ENCODE data around the gene HOXA3.

Gene HOXA3

GRCh38 chr7:27125986-27126394 lies 26.4 kb downstream of the HOXA3 start:
- no peak overlapping the region for H3K4me3 ChIP-seq (ENCODE audit: control insufficient read depth, low read depth, low read length)
- DNase-seq (ENCODE audit: low read depth) = no peak
- TF ChIP-seq, protein P1, sequence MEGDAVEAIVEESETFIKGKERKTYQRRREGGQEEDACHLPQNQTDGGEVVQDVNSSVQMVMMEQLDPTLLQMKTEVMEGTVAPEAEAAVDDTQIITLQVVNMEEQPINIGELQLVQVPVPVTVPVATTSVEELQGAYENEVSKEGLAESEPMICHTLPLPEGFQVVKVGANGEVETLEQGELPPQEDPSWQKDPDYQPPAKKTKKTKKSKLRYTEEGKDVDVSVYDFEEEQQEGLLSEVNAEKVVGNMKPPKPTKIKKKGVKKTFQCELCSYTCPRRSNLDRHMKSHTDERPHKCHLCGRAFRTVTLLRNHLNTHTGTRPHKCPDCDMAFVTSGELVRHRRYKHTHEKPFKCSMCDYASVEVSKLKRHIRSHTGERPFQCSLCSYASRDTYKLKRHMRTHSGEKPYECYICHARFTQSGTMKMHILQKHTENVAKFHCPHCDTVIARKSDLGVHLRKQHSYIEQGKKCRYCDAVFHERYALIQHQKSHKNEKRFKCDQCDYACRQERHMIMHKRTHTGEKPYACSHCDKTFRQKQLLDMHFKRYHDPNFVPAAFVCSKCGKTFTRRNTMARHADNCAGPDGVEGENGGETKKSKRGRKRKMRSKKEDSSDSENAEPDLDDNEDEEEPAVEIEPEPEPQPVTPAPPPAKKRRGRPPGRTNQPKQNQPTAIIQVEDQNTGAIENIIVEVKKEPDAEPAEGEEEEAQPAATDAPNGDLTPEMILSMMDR (conservative IDR thresholded peaks at IDR 0.05; ENCODE audit: control insufficient read depth, insufficient read depth, low read depth, low read length) = no peak

DNA sequence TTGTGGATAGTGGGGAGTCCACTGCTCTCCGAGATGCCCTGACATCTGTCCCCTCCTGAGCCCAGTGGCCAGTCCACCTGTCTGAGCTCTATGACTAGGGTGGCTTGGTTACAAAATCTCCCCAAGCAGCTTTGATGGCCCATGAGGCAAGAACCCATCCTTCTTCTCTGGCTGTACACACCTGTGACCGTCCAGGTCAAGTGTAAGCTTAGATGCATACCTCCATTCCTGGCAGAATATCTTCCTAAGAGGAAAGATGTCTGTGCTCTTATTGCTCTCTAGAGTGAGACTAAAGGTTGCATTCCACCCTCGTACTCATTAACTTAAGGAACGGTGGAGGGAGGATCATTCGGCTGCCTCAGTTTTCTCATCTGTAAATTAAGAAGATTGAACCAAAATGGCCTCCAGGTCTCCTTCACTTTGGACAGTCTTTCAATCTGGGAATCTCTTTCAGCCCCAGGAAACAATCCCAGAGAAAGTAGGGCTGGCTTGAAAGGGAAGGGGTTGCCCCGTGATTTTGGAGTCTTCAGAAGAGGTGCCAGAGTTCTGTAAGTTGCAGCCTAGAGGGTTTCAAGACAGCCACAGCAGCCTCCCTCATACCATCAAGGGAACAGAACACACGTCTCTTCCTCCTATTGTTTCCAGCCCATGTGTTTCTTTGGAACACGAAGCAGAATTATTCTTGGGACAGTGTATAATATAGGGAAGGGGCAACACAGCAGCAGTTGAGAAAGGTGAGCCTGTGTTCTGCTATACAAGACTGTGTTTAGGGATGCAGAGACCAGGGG lies 27.3 kb downstream of the HOXA3 start:
- DNase-seq (ENCODE audit: low read depth) = no peak
- H3K4me3 ChIP-seq (ENCODE audit: control insufficient read depth, low read depth, low read length) = no peak overlapping the region
- TF ChIP-seq, protein P1 (conservative IDR thresholded peaks at IDR 0.05; ENCODE audit: control insufficient read depth, insufficient read depth, low read depth, low read length) = no peak

GRCh38 chr7:27124096-27124901 lies 28.1 kb downstream of the HOXA3 start:
- TF ChIP-seq, protein P1 (conservative IDR thresholded peaks at IDR 0.05; ENCODE audit: control insufficient read depth, insufficient read depth, low read depth, low read length) = no peak
- peak; percentile 91 for DNase-seq (ENCODE audit: low read depth)
- H3K4me3 ChIP-seq (ENCODE audit: control insufficient read depth, low read depth, low read length) = no peak overlapping the region

DNA sequence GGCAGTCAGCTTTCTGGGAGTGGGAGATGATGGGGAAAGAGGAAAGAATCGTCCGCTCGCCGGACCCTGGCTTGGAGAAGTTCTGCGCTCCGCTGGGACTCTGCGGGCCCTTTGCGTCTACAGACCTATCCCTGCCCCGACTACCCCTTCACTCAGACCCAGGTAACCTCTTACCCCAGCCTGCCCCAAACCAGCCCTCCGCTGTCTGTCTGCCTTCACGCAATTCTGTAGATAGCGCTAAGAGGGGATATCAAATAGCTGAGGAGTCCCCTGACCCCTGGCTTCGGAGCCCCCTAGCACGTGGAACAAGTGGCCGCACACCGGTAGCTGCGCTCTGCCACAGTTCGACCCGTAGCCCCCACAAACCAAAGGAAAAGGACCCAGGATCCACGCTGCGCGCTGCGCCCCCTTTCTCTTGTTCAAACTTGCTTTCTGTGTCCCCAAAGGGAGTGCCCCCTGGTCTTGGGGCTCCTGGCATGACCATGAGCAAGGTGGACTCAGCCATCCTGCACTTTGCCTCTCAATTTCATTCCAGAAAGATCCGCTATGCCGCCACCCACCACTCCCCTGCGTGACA lies 28.8 kb downstream of the HOXA3 start:
- TF ChIP-seq, protein P1 (conservative IDR thresholded peaks at IDR 0.05; ENCODE audit: control insufficient read depth, insufficient read depth, low read depth, low read length) = no peak
- DNase-seq (ENCODE audit: low read depth) = no peak
- H3K4me3 ChIP-seq (ENCODE audit: control insufficient read depth, low read depth, low read length) = no peak overlapping the region

- H3K4me3 ChIP-seq (ENCODE audit: control insufficient read depth, low read depth, low read length) = no peak overlapping the region
- no peak for DNase-seq (ENCODE audit: low read depth)
- TF ChIP-seq, protein P1 (conservative IDR thresholded peaks at IDR 0.05; ENCODE audit: control insufficient read depth, insufficient read depth, low read depth, low read length) = no peak
Observed at GRCh38 chr7:27123007-27123476, 29.3 kb downstream of the HOXA3 start.

GRCh38 chr7:27122077-27122910 lies 30.1 kb downstream of the HOXA3 start:
- peak overlapping the region; percentile 5 for H3K4me3 ChIP-seq (ENCODE audit: control insufficient read depth, low read depth, low read length)
- TF ChIP-seq, protein P1 (conservative IDR thresholded peaks at IDR 0.05; ENCODE audit: control insufficient read depth, insufficient read depth, low read depth, low read length) = no peak
- DNase-seq (ENCODE audit: low read depth) = no peak
